NCI-H1105 treated with DMSO at 0.1 percent for 48 hours (cell line): ENCODE measurements around the gene CRIP1.

Experiments used
- DNase-seq: peaks from one replicate; lab custom pipeline; 2025; lab: John Stamatoyannopoulos, UW

Gene CRIP1

GRCh38 chr14:105450864-105451720 is 35.6 kb upstream of the CRIP1 start:
- no peak for DNase-seq

GRCh38 chr14:105452963-105453362 is 33.7 kb upstream of the CRIP1 start:
- no peak for DNase-seq

DNA sequence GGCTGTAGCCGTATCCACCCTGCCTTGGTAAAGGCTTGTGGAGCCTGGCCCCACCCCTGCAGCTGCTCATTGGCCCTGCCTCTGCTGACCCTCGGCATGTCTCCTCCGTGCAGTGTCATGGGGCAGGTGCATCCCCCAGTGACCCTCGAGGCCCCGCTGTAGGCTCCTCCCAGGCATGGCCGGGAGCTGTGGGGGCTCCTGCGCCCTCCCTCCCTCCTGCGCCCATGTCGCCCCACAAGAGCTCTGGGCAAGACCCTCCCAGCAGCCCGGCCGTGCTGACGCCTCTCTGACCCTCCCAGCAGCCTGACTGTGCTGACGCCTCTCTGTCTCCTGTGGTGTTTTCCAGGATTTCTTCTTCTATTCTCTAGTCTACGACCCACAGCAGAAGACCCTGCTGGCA is 32.8 kb upstream of the CRIP1 start:
- no peak for DNase-seq

GRCh38 chr14:105455086-105455640 is 31.5 kb upstream of the CRIP1 start:
- no peak for DNase-seq

- no peak for DNase-seq
These were observed 30.7 kb upstream of the CRIP1 start for GRCh38 chr14:105455766-105456660.

DNA sequence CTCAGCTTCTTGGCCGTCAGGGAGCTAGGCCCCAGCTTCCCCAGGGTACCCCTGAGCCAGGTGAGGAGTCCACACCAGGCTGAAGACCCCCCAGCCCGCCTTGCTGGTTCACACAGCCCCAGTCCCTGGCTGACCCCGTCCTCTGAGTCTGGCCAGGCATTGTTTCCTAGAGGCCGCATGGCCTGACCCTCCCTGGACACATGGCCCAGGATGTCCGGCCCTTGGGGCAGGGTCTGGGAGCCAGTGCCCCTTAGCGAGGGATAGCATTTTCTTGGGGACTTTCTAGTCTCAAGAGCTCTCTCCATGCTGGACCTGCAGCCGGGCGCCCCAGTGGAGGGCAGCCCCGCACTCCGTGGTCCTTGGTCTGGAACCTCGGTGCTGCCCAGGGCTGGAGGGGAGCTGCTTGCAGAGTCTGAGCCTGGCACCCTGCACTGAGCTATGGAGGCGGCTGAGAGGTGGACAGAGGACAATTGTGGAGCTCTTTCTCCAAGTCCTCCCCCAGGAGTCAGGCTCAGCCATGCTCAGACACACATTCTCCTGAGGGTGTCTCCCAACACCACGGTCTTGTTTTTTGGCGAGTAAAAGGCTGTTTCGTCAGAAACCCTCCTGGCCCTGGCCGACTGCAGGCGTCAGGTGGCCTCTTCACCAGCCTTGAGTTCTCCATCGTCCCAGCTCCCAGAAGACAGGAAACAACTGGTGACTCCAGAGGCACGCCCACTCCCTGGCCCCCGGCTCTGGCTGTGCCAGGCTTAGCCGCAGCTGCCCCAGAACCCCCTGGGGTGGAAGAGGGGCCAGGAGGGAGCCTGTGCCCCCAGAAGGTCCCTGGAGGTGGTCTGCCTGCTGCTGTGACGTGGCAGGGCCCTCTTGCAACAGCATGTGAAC is 29.7 kb upstream of the CRIP1 start:
- DNase-seq: no peak

DNA sequence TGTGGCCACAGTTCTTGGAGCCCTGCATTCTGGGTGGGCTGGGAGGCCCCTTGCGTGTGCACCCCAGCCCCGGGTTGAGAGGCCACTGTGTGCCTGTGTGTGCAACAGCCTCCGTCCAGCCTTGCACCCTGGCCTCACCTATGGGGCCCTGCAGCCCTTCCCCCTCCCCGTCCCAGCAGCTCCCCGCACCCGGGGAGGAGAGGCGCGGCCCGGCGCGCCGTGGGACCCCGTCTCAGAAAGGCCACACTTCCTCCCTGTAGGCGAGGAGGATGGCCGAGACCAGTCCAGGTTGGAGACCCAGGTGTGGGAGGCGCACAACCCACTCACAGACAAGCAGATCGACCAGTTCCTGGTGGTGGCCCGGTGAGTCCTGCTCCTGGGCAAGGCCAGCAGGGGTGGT is 28.7 kb upstream of the CRIP1 start:
- DNase-seq: no peak

DNA sequence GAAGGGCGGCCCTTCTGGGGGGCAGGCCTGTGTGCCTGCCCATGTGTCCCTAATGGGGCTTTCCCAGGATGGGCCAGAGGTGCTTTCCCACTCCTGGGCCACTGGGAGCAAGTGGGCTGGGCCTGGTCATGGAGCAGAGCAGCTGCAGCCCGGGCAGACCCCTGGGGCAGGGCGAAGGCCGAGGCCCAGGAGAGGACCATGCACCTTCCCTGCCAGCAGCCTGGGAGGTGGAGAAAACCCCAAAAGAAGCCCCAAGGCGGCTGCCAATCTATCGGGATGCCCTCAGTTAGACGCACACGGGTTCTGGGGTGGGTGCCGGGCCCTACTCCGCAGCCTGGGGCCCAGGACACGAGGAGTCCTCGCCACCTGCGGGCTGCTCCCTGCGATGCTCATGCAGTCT is 28.1 kb upstream of the CRIP1 start:
- DNase-seq: no peak

DNA sequence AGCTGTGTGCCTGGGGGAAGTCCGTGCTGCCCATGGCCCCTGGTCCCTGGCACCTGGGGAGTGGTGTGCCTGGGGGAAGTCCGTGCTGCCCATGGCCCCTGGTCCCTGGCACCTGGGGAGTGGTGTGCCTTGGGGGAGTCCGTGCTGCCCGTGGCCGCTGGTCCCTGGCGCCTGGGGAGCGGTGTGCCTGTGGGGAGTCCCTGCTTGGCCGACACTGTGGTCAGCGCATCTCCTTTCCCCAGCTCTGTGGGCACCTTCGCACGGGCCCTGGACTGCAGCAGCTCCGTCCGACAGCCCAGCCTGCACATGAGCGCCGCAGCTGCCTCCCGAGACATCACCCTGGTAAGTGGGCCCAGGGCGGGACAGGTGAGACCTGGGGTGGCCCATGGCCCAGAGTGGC is 26.6 kb upstream of the CRIP1 start:
- no peak for DNase-seq

DNA sequence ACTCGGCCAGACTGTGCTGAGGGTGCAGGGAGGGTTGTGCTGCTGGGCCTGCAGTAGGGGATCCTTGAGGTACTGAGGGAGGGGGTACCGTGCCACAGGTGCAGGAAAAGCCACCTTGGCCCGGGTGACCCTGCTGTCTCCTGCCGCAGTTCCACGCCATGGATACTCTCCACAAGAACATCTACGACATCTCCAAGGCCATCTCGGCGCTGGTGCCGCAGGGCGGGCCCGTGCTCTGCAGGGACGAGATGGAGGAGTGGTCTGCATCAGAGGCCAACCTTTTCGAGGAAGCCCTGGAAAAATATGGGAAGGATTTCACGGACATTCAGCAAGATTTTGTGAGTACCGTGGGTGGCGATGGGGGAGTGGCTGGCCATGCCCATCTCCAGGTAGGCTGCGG is 26.1 kb upstream of the CRIP1 start:
- DNase-seq: no peak

DNA sequence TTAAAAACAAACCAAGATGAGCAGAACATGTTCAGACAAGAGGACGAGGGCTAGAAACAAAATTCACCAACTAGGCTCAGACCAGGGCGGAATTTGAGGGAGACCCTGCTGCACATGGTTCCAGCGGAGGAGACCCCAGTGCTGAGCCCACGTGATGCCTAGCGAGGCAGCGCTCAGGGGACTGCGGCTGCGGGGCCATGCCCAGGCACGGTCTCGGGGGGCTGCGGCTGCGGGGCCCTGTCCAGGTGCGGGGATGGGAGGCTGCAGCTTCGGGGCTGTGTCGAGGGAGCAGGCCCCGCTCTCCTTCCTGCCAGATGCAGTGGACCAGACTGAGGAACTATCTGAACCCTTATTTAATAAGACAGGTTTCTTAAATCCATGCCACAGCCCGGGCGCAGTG is 24.8 kb upstream of the CRIP1 start:
- DNase-seq: no peak

DNA sequence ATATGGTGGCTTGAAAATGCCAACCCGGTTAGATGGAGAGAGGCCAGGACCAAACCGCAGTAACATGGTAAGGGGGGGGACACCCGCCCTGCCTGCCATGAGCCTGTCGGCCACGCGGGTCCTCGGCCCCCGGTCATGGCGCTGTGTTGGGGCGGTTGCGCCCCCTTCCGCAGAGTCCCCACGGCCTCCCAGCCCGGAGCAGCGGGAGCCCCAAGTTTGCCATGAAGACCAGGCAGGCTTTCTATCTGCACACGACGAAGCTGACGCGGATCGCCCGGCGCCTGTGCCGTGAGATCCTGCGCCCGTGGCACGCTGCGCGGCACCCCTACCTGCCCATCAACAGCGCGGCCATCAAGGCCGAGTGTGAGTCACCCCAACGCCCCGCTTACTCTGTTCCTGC is 22.2 kb upstream of the CRIP1 start:
- DNase-seq: no peak

DNA sequence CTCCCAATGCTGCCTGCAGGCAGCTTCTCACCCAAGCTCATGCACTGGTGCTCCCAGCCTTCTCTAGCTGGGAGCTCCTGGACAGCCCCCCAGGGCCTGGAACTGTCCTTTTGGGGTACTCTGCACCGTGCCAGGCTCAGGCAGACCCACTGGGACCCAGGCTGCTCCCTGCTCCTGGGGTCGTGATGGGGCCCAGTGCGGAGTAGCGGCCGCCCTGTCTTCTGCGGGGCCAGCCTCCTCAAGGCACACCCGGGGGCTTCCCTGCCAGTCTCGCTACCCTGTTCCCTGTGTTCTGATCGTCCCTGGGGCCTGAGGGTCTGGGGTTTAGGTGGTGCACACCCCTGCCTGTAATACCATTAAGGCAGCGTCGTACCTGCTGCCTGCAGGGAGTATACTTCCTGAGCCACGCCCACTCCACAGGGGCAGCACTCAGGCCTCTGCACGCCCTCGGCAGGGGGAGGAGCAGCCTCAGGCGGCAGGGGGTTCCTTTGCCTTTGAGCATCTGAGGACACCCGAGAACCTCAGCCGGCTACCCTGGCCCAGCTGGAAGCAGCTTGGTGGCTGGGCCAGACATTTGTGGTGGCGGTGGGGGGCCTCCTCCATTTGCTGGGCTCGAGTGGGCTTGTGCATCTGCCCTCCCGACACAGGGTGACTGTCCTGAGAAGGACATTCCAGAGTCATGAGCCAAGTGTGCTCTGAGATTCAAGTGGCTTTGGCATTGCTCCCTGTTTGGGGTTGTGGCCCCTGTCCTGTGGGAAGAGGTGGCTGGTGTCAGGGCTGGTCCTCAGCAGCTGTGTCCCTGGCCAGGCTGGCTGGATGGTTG is 21.3 kb upstream of the CRIP1 start:
- no peak for DNase-seq

- DNase-seq: no peak
These were observed 20.0 kb upstream of the CRIP1 start for GRCh38 chr14:105466531-105467248.

DNA sequence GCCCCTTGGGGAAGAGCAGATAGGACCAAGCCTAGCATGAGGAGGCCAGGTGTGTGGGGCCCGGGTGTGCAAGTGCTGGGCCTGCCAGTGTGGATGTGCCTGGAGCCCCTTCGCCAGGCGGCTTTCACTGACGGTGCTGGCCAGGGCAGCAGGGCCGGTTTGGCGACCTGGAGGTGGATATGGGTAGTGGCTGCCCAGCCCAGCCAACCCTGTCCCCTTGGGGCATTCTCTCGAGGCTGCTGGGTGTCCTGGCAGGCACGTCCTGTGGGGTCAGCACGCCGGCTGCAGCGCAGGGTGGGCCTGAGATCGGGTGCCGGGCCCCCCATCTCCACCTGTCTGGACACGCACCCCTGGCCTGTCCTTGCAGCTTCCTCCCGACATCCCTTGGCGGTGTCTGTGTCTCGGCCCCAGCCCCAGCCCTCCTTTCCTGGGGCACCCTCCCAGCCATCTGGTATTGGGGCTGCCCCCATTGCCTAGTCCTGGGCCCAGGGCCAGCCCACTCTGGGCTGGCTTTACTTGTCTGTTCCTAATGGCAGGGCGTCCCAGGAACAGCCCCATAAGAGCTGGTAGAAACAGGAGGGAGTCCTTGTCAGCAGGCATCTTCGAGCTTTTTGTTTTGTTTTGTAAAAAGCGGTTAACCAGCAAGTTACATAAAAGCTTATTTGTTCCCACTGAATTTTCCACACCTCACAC is 19.3 kb upstream of the CRIP1 start:
- DNase-seq: no peak

GRCh38 chr14:105467942-105468471 is 18.7 kb upstream of the CRIP1 start:
- no peak for DNase-seq

DNA sequence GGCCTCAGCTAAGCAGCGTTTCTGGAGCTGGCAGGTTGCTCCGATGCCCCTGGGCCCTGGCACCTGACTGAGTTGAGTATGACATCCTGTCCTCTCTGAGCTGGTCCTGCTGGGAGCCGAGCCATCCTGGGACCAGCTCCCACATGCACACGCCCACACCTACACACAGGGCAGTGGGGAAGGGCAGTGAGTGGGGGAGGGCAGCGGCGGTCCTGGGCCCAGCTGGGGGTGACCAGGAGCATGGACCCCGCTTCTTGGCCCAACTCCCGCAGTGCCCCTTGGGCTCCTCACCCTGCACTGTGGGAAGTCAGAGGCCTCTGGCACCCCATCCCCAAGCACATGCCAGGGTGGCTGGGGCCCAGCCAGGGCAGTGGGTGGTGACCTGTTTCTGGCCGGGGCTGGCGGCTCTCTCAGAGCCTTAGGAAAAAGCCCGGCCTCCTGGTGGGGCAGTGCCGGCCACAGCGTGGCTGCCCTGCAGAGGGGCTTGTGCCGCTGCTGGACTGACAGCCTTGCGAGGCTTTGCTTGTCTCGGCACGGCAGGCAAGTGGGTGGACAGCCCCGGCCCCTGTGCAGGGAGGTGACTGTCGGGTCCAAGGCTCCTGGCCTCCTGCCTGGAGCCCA is 18.0 kb upstream of the CRIP1 start:
- no peak for DNase-seq

- no peak for DNase-seq
These were observed 17.0 kb upstream of the CRIP1 start for GRCh38 chr14:105469456-105470349.
